ENCODE measurements around the gene ASPG. TPM values are rescaled to one million over a fixed set of nuclear protein-coding genes. Genes with fewer than 3 reads are reported as not detected.

Gene ASPG
- total and polyA plus RNA-seq, 2 of the 13 experiments (the other 11 are each of a cell fraction or from before 2014, with no cell fraction given) = not detected

DNA sequence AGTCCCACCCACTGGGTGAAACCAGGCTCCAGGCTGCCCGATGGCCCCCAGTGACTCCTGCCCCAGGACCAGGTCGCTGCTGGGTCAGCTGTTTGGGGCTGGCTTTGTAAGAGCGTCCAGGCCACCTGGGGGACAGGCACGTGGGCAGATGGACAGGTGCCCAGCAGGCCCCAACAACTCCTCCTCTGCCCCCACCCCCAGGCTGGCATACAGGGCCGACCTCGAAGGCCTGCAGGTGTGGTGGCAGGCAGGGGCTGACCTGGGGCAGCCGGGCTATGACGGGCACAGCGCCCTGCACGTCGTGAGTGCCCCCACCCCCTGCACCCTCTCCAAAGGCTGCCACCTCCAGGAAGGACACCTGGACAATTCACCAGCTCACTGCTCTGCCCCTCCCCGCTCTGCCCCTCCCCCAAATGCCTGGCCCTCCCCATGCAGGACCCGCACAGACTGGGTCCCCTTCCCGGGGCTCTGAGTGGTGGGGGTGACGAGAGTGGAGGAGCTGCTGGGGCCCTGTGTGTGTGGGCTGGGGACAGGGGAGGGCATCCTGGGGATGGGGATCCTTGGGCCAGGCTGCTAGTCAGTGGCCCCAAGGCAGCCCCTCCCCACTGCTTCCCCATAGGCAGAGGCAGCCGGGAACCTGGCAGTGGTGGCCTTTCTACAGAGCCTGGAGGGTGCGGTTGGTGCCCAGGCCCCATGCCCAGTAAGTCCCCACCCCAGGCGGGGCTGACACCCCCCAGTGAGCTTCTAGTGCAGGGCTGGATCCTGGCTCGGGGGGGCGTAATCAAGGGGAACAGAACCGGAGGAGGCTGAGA, 26.0 kb downstream of the ASPG start (continued):
- TF ChIP-seq REST (IDR thresholded peaks at IDR 0.05; ENCODE audit: borderline replicate concordance in 1 of 2, low read depth in 1 of 2, low read length in 2 of 2) = no peak
- no peak for TF ChIP-seq BORCS8-MEF2B (CRISPR knock-in tag; IDR thresholded peaks at IDR 0.05)
- TF ChIP-seq, protein P1, sequence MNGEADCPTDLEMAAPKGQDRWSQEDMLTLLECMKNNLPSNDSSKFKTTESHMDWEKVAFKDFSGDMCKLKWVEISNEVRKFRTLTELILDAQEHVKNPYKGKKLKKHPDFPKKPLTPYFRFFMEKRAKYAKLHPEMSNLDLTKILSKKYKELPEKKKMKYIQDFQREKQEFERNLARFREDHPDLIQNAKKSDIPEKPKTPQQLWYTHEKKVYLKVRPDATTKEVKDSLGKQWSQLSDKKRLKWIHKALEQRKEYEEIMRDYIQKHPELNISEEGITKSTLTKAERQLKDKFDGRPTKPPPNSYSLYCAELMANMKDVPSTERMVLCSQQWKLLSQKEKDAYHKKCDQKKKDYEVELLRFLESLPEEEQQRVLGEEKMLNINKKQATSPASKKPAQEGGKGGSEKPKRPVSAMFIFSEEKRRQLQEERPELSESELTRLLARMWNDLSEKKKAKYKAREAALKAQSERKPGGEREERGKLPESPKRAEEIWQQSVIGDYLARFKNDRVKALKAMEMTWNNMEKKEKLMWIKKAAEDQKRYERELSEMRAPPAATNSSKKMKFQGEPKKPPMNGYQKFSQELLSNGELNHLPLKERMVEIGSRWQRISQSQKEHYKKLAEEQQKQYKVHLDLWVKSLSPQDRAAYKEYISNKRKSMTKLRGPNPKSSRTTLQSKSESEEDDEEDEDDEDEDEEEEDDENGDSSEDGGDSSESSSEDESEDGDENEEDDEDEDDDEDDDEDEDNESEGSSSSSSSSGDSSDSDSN (CRISPR knock-in tag; IDR thresholded peaks at IDR 0.05) = no peak
- no peak for TF ChIP-seq REPIN1 (CRISPR knock-in tag; IDR thresholded peaks at IDR 0.05; ENCODE audit: borderline replicate concordance, low read depth)
- TF ChIP-seq, protein P2, sequence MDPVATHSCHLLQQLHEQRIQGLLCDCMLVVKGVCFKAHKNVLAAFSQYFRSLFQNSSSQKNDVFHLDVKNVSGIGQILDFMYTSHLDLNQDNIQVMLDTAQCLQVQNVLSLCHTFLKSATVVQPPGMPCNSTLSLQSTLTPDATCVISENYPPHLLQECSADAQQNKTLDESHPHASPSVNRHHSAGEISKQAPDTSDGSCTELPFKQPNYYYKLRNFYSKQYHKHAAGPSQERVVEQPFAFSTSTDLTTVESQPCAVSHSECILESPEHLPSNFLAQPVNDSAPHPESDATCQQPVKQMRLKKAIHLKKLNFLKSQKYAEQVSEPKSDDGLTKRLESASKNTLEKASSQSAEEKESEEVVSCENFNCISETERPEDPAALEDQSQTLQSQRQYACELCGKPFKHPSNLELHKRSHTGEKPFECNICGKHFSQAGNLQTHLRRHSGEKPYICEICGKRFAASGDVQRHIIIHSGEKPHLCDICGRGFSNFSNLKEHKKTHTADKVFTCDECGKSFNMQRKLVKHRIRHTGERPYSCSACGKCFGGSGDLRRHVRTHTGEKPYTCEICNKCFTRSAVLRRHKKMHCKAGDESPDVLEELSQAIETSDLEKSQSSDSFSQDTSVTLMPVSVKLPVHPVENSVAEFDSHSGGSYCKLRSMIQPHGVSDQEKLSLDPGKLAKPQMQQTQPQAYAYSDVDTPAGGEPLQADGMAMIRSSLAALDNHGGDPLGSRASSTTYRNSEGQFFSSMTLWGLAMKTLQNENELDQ (CRISPR knock-in tag; IDR thresholded peaks at IDR 0.05; ENCODE audit: borderline replicate concordance) = no peak
- TF ChIP-seq NFE2L1 (CRISPR knock-in tag; IDR thresholded peaks at IDR 0.05; ENCODE audit: borderline replicate concordance) = no peak
- no peak for TF ChIP-seq MIER2 (CRISPR knock-in tag; IDR thresholded peaks at IDR 0.05)

All from HepG2 (cell line).